ENCODE data around the gene TFDP2.

DNA sequence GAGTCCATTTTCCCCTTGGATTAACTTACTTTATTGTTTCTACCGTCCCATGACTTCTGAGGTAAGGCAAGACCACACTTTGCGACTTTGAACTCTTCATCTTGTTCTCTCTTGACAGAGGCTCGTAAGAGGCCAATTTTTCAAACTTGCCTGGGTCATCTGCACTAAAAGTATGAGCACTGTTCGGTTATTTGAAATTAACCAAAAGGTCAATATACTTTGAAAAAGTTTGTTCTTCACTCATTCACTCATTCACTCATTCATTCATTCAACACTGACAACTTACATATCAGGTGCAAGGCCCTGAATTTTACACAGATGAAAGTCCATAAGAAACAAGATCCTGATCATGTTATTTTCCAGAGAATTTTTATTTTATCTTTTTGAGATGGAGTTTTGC, 215.0 kb downstream of the TFDP2 start:
- TF ChIP-seq, protein P1, sequence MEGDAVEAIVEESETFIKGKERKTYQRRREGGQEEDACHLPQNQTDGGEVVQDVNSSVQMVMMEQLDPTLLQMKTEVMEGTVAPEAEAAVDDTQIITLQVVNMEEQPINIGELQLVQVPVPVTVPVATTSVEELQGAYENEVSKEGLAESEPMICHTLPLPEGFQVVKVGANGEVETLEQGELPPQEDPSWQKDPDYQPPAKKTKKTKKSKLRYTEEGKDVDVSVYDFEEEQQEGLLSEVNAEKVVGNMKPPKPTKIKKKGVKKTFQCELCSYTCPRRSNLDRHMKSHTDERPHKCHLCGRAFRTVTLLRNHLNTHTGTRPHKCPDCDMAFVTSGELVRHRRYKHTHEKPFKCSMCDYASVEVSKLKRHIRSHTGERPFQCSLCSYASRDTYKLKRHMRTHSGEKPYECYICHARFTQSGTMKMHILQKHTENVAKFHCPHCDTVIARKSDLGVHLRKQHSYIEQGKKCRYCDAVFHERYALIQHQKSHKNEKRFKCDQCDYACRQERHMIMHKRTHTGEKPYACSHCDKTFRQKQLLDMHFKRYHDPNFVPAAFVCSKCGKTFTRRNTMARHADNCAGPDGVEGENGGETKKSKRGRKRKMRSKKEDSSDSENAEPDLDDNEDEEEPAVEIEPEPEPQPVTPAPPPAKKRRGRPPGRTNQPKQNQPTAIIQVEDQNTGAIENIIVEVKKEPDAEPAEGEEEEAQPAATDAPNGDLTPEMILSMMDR (IDR thresholded peaks at IDR 0.05 in 2 of 3, conservative IDR thresholded peaks at IDR 0.05 in 1 of 3; ENCODE audit: insufficient read depth in 2 of 3, low read depth in 1 of 3, low read length in 3 of 3) = no peak
- TF ChIP-seq ZNF263 (CRISPR knock-in tag; IDR thresholded peaks at IDR 0.05; ENCODE audit: borderline replicate concordance) (no peak), BACH1 (tag; IDR thresholded peaks at IDR 0.05) (no peak)
- TF ChIP-seq, protein P2, sequence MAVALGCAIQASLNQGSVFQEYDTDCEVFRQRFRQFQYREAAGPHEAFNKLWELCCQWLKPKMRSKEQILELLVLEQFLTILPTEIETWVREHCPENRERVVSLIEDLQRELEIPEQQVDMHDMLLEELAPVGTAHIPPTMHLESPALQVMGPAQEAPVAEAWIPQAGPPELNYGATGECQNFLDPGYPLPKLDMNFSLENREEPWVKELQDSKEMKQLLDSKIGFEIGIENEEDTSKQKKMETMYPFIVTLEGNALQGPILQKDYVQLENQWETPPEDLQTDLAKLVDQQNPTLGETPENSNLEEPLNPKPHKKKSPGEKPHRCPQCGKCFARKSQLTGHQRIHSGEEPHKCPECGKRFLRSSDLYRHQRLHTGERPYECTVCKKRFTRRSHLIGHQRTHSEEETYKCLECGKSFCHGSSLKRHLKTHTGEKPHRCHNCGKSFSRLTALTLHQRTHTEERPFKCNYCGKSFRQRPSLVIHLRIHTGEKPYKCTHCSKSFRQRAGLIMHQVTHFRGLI (CRISPR knock-in tag; IDR thresholded peaks at IDR 0.05) = no peak

Measured in K562 (cell line).